GM18858 (cell line): ENCODE measurements around the gene GUCD1.
A peak's percentile ranks its signal among the peaks of the same experiment; 100 is the strongest.
"Not testable (repeated sequence)": the region's sequence is repeated elsewhere in the genome, so short reads cannot be mapped to it uniquely, and the experiment has no call there.

ENCODE experiments used
- ATAC-seq: cut with Tn5 transposase; IDR thresholded peaks from one replicate; pipeline ENCODE4 v1.9.1; 2021; ENCODE audit not compliant: unreplicated experiment

Gene GUCD1

GRCh38 chr22:24566899-24567511, 12.1 kb upstream of the GUCD1 start:
- ATAC-seq: no peak

- ATAC-seq: no peak
These were observed 10.1 kb upstream of the GUCD1 start for GRCh38 chr22:24565077-24565476.

- ATAC-seq: no peak
These were observed 9.6 kb upstream of the GUCD1 start for GRCh38 chr22:24564376-24565058.

GRCh38 chr22:24563246-24563645, 8.3 kb upstream of the GUCD1 start:
- no peak for ATAC-seq

GRCh38 chr22:24559471-24559870, 4.5 kb upstream of the GUCD1 start:
- no peak for ATAC-seq

GRCh38 chr22:24555165-24556039, 464 bp upstream of the GUCD1 start, which contains the start of gene SNRPD3:
SNRPD3 (plus strand) TSS chr22:24555999; CDS start chr22:24557675, 1,676 bp downstream.
- peak; percentile 45 for ATAC-seq

- ATAC-seq: no peak
These were observed 1.2 kb downstream of the GUCD1 start for GRCh38 chr22:24553597-24554312.

- not testable (repeated sequence) for ATAC-seq
These were observed 2.2 kb downstream of the GUCD1 start for GRCh38 chr22:24552503-24553286.

- ATAC-seq: no peak
These were observed 4.0 kb downstream of the GUCD1 start for GRCh38 chr22:24550902-24551435.

- no peak for ATAC-seq
These were observed 4.7 kb downstream of the GUCD1 start for GRCh38 chr22:24550028-24550901.

- no peak for ATAC-seq
These were observed 6.1 kb downstream of the GUCD1 start for GRCh38 chr22:24548812-24549211.

GRCh38 chr22:24543679-24544243, 11.2 kb downstream of the GUCD1 start:
- no peak for ATAC-seq

- ATAC-seq: no peak
These were observed 11.7 kb downstream of the GUCD1 start for GRCh38 chr22:24543185-24543601.

- no peak for ATAC-seq
These were observed 12.3 kb downstream of the GUCD1 start for GRCh38 chr22:24542641-24543040.

GRCh38 chr22:24541681-24542515, 13.0 kb downstream of the GUCD1 start:
- ATAC-seq: no peak

GRCh38 chr22:24540470-24540869, 14.5 kb downstream of the GUCD1 start:
- ATAC-seq: no peak

GRCh38 chr22:24536089-24536488, 18.8 kb downstream of the GUCD1 start:
- ATAC-seq: no peak

GRCh38 chr22:24535348-24535747, 19.6 kb downstream of the GUCD1 start:
- no peak for ATAC-seq
